DND-41 (cell line): ENCODE measurements around the gene TRIL.

Experiments
- ATAC-seq: fragments of 200-7000 bp; cut with Tn5 transposase; 3 replicates; pipeline ENCODE4 v1.9.1; 2021; ENCODE audit warnings: low read depth; ENCODE audit not compliant: insufficient read depth
- DNase-seq: peaks from one replicate; pipeline ENCODE4 v3.0.0-alpha.2; 2020
- H2AFZ ChIP-seq: 2 replicates; pipeline ENCODE4 v1.6.0; 2012; ENCODE audit warnings: low read depth, low read length
- H3K27ac ChIP-seq: 2 replicates; pipeline ENCODE4 v1.5.1; 2012; ENCODE audit warnings: low read length, inconsistent platforms
- H3K27me3 ChIP-seq: fragments of 200-600 bp; sonication (generic); 2 replicates; pipeline ENCODE4 v1.6.0; 2012; ENCODE audit warnings: low read length, mild to moderate bottlenecking, inconsistent platforms; ENCODE audit not compliant: insufficient read depth, poor library complexity
- H3K36me3 ChIP-seq: 2 replicates; pipeline ENCODE4 v1.5.1; 2012; ENCODE audit warnings: low read length, inconsistent platforms; ENCODE audit not compliant: insufficient read depth
- H3K4me1 ChIP-seq: 2 replicates; pipeline ENCODE4 v1.5.1; 2012; ENCODE audit warnings: mild to moderate bottlenecking, low read length; ENCODE audit not compliant: insufficient read depth
- H3K4me2 ChIP-seq: 2 replicates; pipeline ENCODE4 v1.6.0; 2012; ENCODE audit warnings: mild to moderate bottlenecking, moderate library complexity, low read length, inconsistent platforms; ENCODE audit not compliant: insufficient read depth
- H3K4me3 ChIP-seq, 2 experiments: fragments of 200-600 bp in 1 of 2; shearing (Covaris generic) in 1 of 2; 2 replicates each; pipeline ENCODE4 v1.5.1; 2012 to 2016; ENCODE audit warnings: inconsistent platforms in 2 of 2, low read length in 2 of 2, mild to moderate bottlenecking in 2 of 2, low read depth in 1 of 2, moderate library complexity in 1 of 2
- H3K79me2 ChIP-seq: 2 replicates; pipeline ENCODE4 v1.6.0; 2012; ENCODE audit warnings: low read length, inconsistent platforms; ENCODE audit not compliant: insufficient read depth
- H3K9ac ChIP-seq: 2 replicates; pipeline ENCODE4 v1.6.0; 2012; ENCODE audit warnings: low read depth, mild to moderate bottlenecking, inconsistent platforms, low read length, moderate library complexity
- H3K9me3 ChIP-seq: 2 replicates; pipeline ENCODE4 v1.5.1; 2012; ENCODE audit warnings: low read length, moderate library complexity, mild to moderate bottlenecking, inconsistent platforms; ENCODE audit not compliant: insufficient read depth, severe bottlenecking
- H4K20me1 ChIP-seq: 2 replicates; pipeline ENCODE4 v1.6.0; 2012; ENCODE audit warnings: low read length; ENCODE audit not compliant: insufficient read depth
- EZH2 ChIP-seq: IDR thresholded peaks from 3 replicates; pipeline ENCODE4 v1.6.1; 2012; ENCODE audit warnings: borderline replicate concordance, low read depth, mild to moderate bottlenecking, moderate library complexity, low read length, inconsistent platforms; ENCODE audit not compliant: severe bottlenecking
- TF ChIP-seq, protein P1 (sequence below): IDR thresholded peaks from 2 replicates; pipeline ENCODE4 v1.5.1; 2012; ENCODE audit warnings: borderline replicate concordance, low read length, moderate library complexity, mild to moderate bottlenecking; ENCODE audit not compliant: poor library complexity, severe bottlenecking; ENCODE audit errors: extremely low read depth

Gene TRIL

GRCh38 chr7:28964056-28964455 lies 5.9 kb upstream of the TRIL start:
- Histone ChIP-seq H4K20me1 (no peaks in the 10 kb centered on the region), H3K27me3 (no peaks in the 10 kb centered on the region)
- ATAC-seq, result no peak

DNA sequence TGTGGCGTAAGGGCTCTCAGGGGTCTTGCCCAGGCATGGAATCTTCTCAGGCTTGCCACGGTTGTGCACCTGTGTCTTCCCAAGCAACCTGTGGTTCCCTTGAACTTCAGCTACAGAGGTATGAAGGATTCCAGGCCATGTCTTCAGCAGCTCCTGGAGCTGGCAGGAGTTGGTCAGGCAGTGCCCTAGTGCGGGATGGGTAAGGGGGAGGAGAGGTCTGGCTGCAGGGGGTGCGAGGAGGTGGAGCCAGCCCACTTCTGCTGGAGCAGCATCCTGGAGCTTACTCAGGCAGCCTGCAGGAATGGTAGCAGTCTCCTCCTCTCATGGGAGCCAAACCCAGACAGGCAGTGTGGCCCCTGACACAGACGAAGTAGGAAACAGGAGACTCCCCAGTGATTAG lies 3.8 kb upstream of the TRIL start:
- peaks cover 5% of the 10 kb centered on the region for H3K9me3 ChIP-seq
- no peak for DNase-seq

More at GRCh38 chr7:28964056-28964455, 5.9 kb upstream of the TRIL start:
- H3K27ac ChIP-seq, result no peak overlapping the region
- DNase-seq, result no peak
- H2AFZ ChIP-seq, result no peak overlapping the region
- no peaks in the 10 kb centered on the region for H3K36me3 ChIP-seq
- H3K9ac ChIP-seq, result no peak overlapping the region
- H3K9me3 ChIP-seq, result no peaks in the 10 kb centered on the region
- TF ChIP-seq EZH2, result no peak
- TF ChIP-seq, protein P1, sequence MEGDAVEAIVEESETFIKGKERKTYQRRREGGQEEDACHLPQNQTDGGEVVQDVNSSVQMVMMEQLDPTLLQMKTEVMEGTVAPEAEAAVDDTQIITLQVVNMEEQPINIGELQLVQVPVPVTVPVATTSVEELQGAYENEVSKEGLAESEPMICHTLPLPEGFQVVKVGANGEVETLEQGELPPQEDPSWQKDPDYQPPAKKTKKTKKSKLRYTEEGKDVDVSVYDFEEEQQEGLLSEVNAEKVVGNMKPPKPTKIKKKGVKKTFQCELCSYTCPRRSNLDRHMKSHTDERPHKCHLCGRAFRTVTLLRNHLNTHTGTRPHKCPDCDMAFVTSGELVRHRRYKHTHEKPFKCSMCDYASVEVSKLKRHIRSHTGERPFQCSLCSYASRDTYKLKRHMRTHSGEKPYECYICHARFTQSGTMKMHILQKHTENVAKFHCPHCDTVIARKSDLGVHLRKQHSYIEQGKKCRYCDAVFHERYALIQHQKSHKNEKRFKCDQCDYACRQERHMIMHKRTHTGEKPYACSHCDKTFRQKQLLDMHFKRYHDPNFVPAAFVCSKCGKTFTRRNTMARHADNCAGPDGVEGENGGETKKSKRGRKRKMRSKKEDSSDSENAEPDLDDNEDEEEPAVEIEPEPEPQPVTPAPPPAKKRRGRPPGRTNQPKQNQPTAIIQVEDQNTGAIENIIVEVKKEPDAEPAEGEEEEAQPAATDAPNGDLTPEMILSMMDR, result no peak
- H3K4me1 ChIP-seq, result no peaks in the 10 kb centered on the region
- H3K4me3 ChIP-seq, result no peak overlapping the region
- H3K79me2 ChIP-seq, result no peaks in the 10 kb centered on the region
- H3K4me2 ChIP-seq, result no peak overlapping the region

DNA sequence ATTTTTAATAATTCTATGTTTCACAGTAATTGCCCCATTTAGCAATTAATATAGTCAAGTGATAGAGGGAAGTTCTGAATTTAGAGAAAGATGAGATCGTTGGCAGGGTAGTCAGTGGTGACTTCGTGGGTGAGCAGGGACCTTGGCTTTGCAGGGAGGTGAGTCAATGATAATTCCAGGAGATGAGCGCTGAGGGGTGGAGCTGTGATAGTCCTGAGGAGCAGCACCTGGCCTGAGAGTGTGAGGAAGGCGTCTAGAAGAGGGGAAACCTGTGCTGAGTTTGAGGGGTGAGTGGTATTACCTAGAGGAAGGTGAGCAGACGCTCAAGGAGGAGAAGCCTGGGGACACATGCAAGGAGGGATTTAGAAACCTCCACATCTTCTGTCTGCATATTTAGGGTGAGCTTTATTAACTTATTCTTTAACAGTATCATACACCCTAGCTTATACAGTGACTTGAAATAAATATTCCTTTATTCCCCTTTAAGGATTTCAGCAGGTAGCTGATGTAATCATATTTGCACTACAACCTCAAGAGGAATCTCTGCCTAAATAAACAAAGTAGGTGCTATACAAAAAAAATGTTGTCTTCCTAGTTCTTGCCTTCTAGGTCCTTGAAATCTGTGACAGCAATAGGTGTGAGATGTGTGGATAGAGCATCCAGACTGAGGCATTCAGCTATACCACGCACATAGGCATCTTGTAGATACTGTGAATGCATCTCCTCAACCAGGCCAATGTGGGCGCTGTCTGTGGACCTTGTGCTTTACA lies 2.1 kb upstream of the TRIL start:
- DNase-seq, result no peak
- Histone ChIP-seq H3K4me3 (no peak overlapping the region), H3K9ac (no peak overlapping the region), H3K9me3 (peaks cover 7% of the 10 kb centered on the region), H3K4me2 (no peak overlapping the region), H3K79me2 (no peaks in the 10 kb centered on the region), H3K27ac (no peak overlapping the region), H3K4me1 (no peaks in the 10 kb centered on the region), H3K27me3 (no peaks in the 10 kb centered on the region), H3K36me3 (no peaks in the 10 kb centered on the region), H2AFZ (no peak overlapping the region), H4K20me1 (no peaks in the 10 kb centered on the region)
- no peak for TF ChIP-seq EZH2
- TF ChIP-seq, protein P1, result no peak
- ATAC-seq, result no peak

More for the DNA sequence above, 3.8 kb upstream of the TRIL start:
- no peak overlapping the region for H3K4me2 ChIP-seq
- no peak overlapping the region for H2AFZ ChIP-seq
- no peaks in the 10 kb centered on the region for H3K36me3 ChIP-seq
- TF ChIP-seq, protein P1, result no peak
- TF ChIP-seq EZH2, result no peak
- no peak overlapping the region for H3K9ac ChIP-seq
- H3K27ac ChIP-seq, result no peak overlapping the region
- H4K20me1 ChIP-seq, result no peaks in the 10 kb centered on the region
- H3K79me2 ChIP-seq, result no peaks in the 10 kb centered on the region
- H3K4me3 ChIP-seq, result no peak overlapping the region
- no peak for ATAC-seq
- no peaks in the 10 kb centered on the region for H3K4me1 ChIP-seq
- H3K27me3 ChIP-seq, result no peaks in the 10 kb centered on the region

- H4K20me1 ChIP-seq, result no peaks in the 10 kb centered on the region
- H3K27me3 ChIP-seq, result no peaks in the 10 kb centered on the region
- H3K4me3 ChIP-seq, result no peak overlapping the region
- H3K79me2 ChIP-seq, result no peaks in the 10 kb centered on the region
- DNase-seq (no peak), ATAC-seq (no peak)
- no peaks in the 10 kb centered on the region for H3K36me3 ChIP-seq
- no peaks in the 10 kb centered on the region for H3K4me1 ChIP-seq
- TF ChIP-seq EZH2, result no peak
- TF ChIP-seq, protein P1, result no peak
- no peak overlapping the region for H3K9ac ChIP-seq
- H2AFZ ChIP-seq, result no peak overlapping the region
- H3K27ac ChIP-seq, result no peak overlapping the region
- H3K4me2 ChIP-seq, result no peak overlapping the region
- H3K9me3 ChIP-seq, result peaks cover 7% of the 10 kb centered on the region
Observed at GRCh38 chr7:28958980-28959347, 834 bp upstream of the TRIL start.
